ENCODE data around the gene WNT7B.

DNA sequence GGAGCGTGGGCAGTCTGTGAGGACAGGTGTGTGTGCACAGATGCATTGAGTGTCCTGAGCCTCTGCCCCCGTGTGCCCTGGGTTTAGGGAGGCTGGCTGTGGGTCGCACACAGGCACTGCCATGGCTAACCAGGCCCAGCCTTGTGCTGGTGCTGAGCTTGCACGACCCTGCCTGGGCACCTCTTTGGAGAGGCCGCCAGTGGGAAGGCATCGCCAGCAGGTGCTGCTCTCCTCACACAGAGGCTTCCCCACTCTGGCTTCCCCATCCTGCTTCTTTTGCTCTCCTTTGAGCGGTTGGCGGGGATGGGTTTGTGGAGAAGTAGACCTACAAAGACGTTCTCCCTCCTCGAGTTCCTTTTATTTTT lies 4.1 kb downstream of the WNT7B start:
- TF ChIP-seq, protein P1, sequence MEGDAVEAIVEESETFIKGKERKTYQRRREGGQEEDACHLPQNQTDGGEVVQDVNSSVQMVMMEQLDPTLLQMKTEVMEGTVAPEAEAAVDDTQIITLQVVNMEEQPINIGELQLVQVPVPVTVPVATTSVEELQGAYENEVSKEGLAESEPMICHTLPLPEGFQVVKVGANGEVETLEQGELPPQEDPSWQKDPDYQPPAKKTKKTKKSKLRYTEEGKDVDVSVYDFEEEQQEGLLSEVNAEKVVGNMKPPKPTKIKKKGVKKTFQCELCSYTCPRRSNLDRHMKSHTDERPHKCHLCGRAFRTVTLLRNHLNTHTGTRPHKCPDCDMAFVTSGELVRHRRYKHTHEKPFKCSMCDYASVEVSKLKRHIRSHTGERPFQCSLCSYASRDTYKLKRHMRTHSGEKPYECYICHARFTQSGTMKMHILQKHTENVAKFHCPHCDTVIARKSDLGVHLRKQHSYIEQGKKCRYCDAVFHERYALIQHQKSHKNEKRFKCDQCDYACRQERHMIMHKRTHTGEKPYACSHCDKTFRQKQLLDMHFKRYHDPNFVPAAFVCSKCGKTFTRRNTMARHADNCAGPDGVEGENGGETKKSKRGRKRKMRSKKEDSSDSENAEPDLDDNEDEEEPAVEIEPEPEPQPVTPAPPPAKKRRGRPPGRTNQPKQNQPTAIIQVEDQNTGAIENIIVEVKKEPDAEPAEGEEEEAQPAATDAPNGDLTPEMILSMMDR (IDR thresholded peaks at IDR 0.05; ENCODE audit: low read length), result no peak
- TF ChIP-seq EZH2 (optimal IDR thresholded peaks at IDR 0.05; ENCODE audit: low read depth, low read length), result no peak

Measured in MM.1S (cell line).